UCSD-AML1 (cell line): ENCODE results near the gene KLHL10.

Experiments used
- DNase-seq: peaks from one replicate; lab custom pipeline; 2025; ENCODE audit not compliant: unreplicated experiment; lab: John Stamatoyannopoulos, UW

Gene KLHL10

DNA sequence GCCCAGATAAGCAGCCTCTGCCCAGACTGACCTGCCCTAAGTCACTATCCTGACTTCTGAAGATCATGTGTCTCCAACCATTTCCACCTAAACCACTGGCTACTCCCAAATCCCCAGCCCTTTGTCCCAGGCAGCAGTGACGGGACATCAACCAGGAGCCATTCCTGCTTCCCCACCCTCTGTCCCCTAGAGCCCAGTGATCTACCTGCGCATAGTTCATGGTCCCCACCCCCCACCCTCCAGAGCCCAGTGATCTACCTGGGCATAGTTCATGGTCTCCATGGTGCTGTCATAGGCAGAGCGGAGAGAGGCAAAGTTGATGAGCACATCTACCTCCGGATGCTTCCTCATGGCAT lies 54.4 kb downstream of the KLHL10 start:
- no peak for DNase-seq

DNA sequence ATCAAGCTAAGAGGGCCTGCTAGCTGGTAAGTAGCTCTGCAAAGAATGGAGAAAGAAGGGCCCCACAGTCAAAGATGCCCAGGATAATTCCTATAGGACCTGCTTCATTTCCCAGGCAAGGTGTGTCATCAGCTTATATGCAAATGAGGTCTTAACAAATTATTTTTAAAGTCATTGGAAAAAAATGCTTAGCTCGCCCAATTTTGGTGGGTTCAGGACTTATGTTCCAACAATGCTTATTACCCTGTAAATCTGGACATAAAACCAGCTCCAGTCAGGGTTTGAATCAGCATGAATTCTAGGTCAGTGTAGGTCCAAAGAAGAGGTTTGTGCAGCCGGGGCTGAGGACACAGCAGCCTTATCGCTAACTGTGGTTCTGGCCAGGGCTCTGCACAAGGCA lies 55.8 kb downstream of the KLHL10 start:
- DNase-seq: no peak

DNA sequence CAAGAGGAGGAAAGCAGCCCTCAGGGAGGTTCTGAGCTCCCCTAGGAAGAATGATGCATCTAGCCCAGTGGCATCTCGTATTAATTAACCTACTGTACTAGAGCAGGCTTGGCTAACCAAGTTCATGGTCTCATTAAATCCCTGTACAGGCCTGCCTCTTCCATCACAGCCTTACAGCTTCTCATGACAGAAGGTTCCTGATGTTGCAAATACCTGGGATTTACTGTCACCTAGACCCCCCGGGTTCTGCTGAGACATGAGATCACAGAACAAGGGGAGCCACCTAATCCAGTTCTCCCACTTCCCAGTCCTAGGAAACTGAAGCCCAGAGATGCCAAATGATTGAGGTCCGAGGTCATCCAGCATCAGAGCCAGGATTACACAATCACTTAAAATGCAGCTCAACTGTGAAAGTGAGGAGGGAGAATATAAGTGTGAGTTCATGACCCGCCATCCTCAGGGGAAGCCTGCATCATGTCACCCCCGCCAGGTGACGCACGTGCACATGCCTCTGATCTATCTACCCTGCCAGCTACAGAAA lies 57.2 kb downstream of the KLHL10 start:
- no peak for DNase-seq

DNA sequence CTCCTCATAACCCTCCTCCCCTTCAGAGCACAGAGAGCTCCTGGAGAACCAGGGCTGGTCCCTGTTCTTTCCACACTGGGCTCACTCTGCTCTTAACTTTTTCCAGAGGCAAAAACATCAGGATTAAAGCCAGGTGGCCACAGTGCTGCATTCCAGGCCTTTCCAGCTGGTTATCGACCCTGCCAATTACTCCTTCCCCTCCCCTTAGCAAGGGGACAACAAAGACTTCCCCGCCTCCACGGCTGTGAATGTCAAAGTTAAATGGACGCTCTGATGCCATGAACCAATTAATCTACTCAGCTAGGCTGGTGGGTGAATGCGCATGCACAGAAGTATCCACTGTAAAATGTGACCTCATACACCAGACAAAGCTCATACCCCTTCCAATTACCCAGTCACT lies 58.0 kb downstream of the KLHL10 start:
- no peak for DNase-seq

DNA sequence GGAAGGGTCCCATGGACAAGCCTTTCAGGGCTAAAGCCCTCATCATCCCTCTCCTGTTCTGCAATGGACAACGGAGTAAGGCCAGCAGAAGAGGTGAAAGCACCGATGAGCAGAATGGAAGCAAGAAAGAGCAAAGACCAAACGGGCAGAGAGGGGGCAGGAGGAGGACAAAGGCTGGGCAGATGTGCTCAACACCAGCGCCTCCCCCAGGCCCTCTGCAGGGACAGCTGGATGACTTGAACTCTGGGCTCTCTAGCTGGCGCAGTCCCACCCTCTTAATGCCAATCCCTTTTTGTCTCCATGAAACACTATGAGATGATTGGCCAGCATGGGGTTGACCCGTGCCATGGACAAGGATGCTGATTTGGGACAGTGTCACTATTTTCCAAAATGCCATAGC lies 59.1 kb downstream of the KLHL10 start:
- no peak for DNase-seq
